ENCODE measurements around the gene TEX2. TPM values are rescaled to one million over a fixed set of nuclear protein-coding genes. Genes with fewer than 3 reads are reported as not detected.
A peak's percentile ranks its signal among the peaks of the same experiment; 100 is the strongest.

TEX2 gene
- total and polyA plus RNA-seq, 3 experiments from 2014 or later = 6.5 to 22.0 (median 21.9) TPM

DNA sequence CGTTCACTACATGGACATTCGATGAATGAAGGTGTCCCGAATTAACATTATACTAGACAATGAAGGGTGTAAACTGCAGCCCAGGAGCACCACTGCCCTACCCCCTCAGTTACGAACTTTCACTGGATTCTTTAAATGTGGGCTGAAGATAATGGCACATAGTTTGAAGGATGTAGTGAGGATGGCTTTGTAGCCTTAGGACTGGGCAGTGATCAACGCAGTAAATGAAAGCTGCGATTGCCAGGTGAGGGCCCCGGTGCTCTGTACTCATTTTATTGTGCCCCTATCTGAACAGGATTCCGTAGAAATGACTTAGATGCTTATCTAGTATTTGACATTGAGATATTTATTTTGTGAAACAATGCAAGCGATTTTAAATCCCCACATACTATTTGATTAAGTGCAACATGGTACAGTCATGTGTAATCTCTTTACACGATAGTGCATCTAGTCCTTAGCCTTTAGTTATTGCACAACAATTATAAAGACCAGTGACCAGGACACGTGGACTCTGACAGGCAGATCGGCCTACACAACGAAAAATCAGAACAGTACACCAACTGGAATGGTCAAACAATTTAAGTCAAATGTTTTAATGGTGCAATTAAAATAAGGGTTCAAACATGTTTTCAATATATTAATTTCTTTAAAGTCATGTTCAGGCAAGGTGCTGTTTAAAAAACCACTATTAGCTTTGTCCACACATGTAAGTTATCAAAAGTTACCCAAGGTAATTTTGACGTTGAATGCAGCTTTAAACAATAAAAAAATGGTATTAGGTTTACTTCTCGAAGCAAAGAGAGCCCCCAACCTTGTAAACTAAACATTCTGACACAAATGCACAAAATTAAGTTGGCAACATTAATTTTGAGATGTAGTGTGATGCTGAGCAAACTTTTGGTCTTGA is 115.7 kb downstream of the TEX2 start:
- H3K27me3 ChIP-seq (ENCODE audit: insufficient read depth, low read length, poor library complexity, severe bottlenecking) = no peaks in the 10 kb centered on the region
- Mint-ChIP-seq H3K9me3 (no peaks in the 10 kb centered on the region), H3K4me3 (peak overlapping the region in 1 of 7 donors; percentile 31), H3K4me1 (peaks cover 20 to 26% (median 26%) of the 10 kb centered on the region in 3 donors), H3K27ac (peak overlapping the region in 2 of 8 donors; percentile 61 to 85), H3K27me3 (no peaks in the 10 kb centered on the region), H3K36me3 (peaks cover 0 to 33% (median 15%) of the 10 kb centered on the region in 3 donors)
- H3K4me1 ChIP-seq (ENCODE audit: insufficient read depth, low read length) = peaks cover 25% of the 10 kb centered on the region
- peaks cover 5% of the 10 kb centered on the region for H3K36me3 ChIP-seq (ENCODE audit: insufficient read depth, low read length)
- ChIA-PET CTCF (interaction anchor here (2.0 to 3.1 kb wide), 2 partner anchors 119 to 122 kb away, joined by 10 to 13 read pairs; no protein-coding TSS in a partner anchor), POLR2A (interaction anchor here (1.7 to 3.6 kb wide), 4 partner anchors 17 to 227 kb away, joined by 6 to 44 read pairs (median 10); partner anchors contain the start of genes CD79B and ERN1)
- peak overlapping the region; percentile 83 for H3K27ac ChIP-seq (ENCODE audit: low read depth, low read length)
- DNase-seq = no peak
- H3K4me3 ChIP-seq (ENCODE audit: low read length) = peak overlapping the region; percentile 86
- H3K9me3 ChIP-seq (ENCODE audit: low read length) = no peaks in the 10 kb centered on the region

GRCh38 chr17:64146418-64147109 is 116.5 kb downstream of the TEX2 start:
- no peaks in the 10 kb centered on the region for H3K9me3 ChIP-seq (ENCODE audit: low read length)
- Mint-ChIP-seq H3K9me3 (no peaks in the 10 kb centered on the region), H3K36me3 (peaks cover 0 to 27% (median 12%) of the 10 kb centered on the region in 3 donors), H3K4me1 (peaks cover 20 to 26% (median 26%) of the 10 kb centered on the region in 3 donors), H3K27me3 (no peaks in the 10 kb centered on the region), H3K4me3 (no peak overlapping the region), H3K27ac (peak overlapping the region in 1 of 8 donors; percentile 85)
- H3K27ac ChIP-seq (ENCODE audit: low read depth, low read length) = peak overlapping the region; percentile 83
- peak overlapping the region; percentile 86 for H3K4me3 ChIP-seq (ENCODE audit: low read length)
- DNase-seq = peak; percentile 38 to 71 (median 46)
- H3K36me3 ChIP-seq (ENCODE audit: insufficient read depth, low read length) = no peaks in the 10 kb centered on the region
- POLR2A ChIA-PET = interaction anchor here (0.6 to 3.6 kb wide), 25 partner anchors 13 to 360 kb away, joined by 3 to 44 read pairs (median 5); partner anchors contain the start of genes CD79B, CEP95, DDX5 and ERN1
- no peaks in the 10 kb centered on the region for H3K27me3 ChIP-seq (ENCODE audit: insufficient read depth, low read length, poor library complexity, severe bottlenecking)
- H3K4me1 ChIP-seq (ENCODE audit: insufficient read depth, low read length) = peaks cover 25% of the 10 kb centered on the region
- CTCF ChIA-PET = interaction anchor here (0.9 to 3.1 kb wide), 10 partner anchors 13 to 234 kb away, joined by 3 to 15 read pairs (median 9); partner anchors contain the start of genes CD79B and ERN1

DNA sequence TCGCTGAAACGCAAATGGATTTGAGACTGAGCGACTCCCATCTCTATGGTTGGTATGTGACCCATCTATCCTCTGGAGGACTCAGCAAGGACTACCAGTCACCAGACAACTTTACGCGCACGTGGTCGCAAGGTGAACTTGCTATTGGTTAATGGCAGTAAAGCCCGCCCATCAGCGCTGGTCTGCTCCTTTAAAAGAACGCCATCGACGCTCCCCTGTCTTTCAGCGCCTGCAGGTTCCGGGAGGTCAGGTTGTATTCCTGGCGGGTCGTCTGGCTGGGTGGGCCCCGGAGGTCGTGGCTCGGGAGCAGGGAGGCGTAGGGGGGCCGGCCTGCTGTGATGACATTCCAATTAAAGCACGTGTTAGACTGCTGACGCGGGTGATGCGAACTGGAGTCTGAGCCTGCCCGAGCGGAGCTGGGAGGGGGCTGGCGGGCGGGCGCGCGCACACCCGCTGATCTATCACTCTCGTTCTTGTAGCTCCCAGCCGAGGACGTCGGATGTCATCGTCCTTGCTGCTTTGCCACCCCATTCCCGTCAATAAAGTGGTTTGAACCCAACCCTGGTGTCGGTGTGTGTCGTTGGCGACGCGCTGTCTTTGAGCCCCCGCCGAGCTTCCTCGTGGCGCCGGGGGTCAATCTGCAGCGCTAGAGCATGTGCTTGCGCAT is 117.2 kb downstream of the TEX2 start:
- ChIA-PET CTCF (interaction anchor here (0.9 to 3.1 kb wide), 14 partner anchors 12 to 241 kb away, joined by 3 to 15 read pairs (median 6); partner anchors contain the start of genes CD79B, ERN1 and ICAM2), POLR2A (interaction anchor here (0.6 to 3.6 kb wide), 37 partner anchors 10 to 911 kb away, joined by 3 to 44 read pairs (median 4); partner anchors contain the start of genes CD79B, CEP95, DDX5 and ERN1)
- H3K4me3 ChIP-seq (ENCODE audit: low read length) = peak overlapping the region; percentile 86
- peaks cover 20 to 26% (median 26%) of the 10 kb centered on the region in 3 donors for H3K4me1 Mint-ChIP-seq
- no peaks in the 10 kb centered on the region for H3K9me3 Mint-ChIP-seq
- H3K4me3 Mint-ChIP-seq = no peak overlapping the region
- no peaks in the 10 kb centered on the region for H3K9me3 ChIP-seq (ENCODE audit: low read length)
- no peaks in the 10 kb centered on the region for H3K27me3 Mint-ChIP-seq
- H3K27me3 ChIP-seq (ENCODE audit: insufficient read depth, low read length, poor library complexity, severe bottlenecking) = no peaks in the 10 kb centered on the region
- H3K27ac ChIP-seq (ENCODE audit: low read depth, low read length) = peak overlapping the region; percentile 83
- DNase-seq = peak; percentile 89 to 98 (median 95)
- H3K4me1 ChIP-seq (ENCODE audit: insufficient read depth, low read length) = peaks cover 25% of the 10 kb centered on the region
- peaks cover 0 to 23% (median 8%) of the 10 kb centered on the region in 3 donors for H3K36me3 Mint-ChIP-seq
- H3K36me3 ChIP-seq (ENCODE audit: insufficient read depth, low read length) = no peaks in the 10 kb centered on the region
- no peak overlapping the region for H3K27ac Mint-ChIP-seq

GRCh38 chr17:64145375-64145750 is 117.7 kb downstream of the TEX2 start:
- H3K9me3 ChIP-seq (ENCODE audit: low read length) = no peaks in the 10 kb centered on the region
- no peaks in the 10 kb centered on the region for H3K36me3 ChIP-seq (ENCODE audit: insufficient read depth, low read length)
- ChIA-PET CTCF (interaction anchor here (0.9 to 3.1 kb wide), 14 partner anchors 12 to 241 kb away, joined by 3 to 15 read pairs (median 6); partner anchors contain the start of genes CD79B, ERN1 and ICAM2), POLR2A (interaction anchor here (0.6 to 3.6 kb wide), 30 partner anchors 10 to 911 kb away, joined by 3 to 44 read pairs (median 5); partner anchors contain the start of genes CD79B, CEP95, DDX5 and ERN1)
- peaks cover 25% of the 10 kb centered on the region for H3K4me1 ChIP-seq (ENCODE audit: insufficient read depth, low read length)
- no peak overlapping the region for H3K4me3 Mint-ChIP-seq
- no peak overlapping the region for H3K27ac Mint-ChIP-seq
- no peaks in the 10 kb centered on the region for H3K9me3 Mint-ChIP-seq
- no peaks in the 10 kb centered on the region for H3K27me3 ChIP-seq (ENCODE audit: insufficient read depth, low read length, poor library complexity, severe bottlenecking)
- DNase-seq = no peak
- H3K36me3 Mint-ChIP-seq = peaks cover 0 to 18% (median 8%) of the 10 kb centered on the region in 3 donors
- peak overlapping the region; percentile 83 for H3K27ac ChIP-seq (ENCODE audit: low read depth, low read length)
- H3K27me3 Mint-ChIP-seq = no peaks in the 10 kb centered on the region
- H3K4me3 ChIP-seq (ENCODE audit: low read length) = peak overlapping the region; percentile 86
- H3K4me1 Mint-ChIP-seq = peaks cover 20 to 26% (median 26%) of the 10 kb centered on the region in 3 donors

GRCh38 chr17:64139542-64139941 is 123.5 kb downstream of the TEX2 start:
- POLR2A ChIA-PET = no interaction called here

GRCh38 chr17:64138441-64138840 is 124.6 kb downstream of the TEX2 start:
- POLR2A ChIA-PET = no interaction called here
- Mint-ChIP-seq H3K4me3 (no peak overlapping the region), H3K36me3 (no peaks in the 10 kb centered on the region), H3K4me1 (peaks cover 3 to 4% (median 4%) of the 10 kb centered on the region in 3 donors), H3K27me3 (no peaks in the 10 kb centered on the region), H3K9me3 (no peaks in the 10 kb centered on the region), H3K27ac (no peak overlapping the region)
- Histone ChIP-seq H3K27ac (ENCODE audit: low read depth, low read length) (no peak overlapping the region), H3K4me1 (ENCODE audit: insufficient read depth, low read length) (no peaks in the 10 kb centered on the region), H3K4me3 (ENCODE audit: low read length) (no peak overlapping the region), H3K9me3 (ENCODE audit: low read length) (no peaks in the 10 kb centered on the region), H3K27me3 (ENCODE audit: insufficient read depth, low read length, poor library complexity, severe bottlenecking) (no peaks in the 10 kb centered on the region), H3K36me3 (ENCODE audit: insufficient read depth, low read length) (no peaks in the 10 kb centered on the region)
- CTCF ChIA-PET = interaction anchor here (1.0 kb wide), 1 partner anchor 110 kb away, joined by 3 read pairs; no protein-coding TSS in a partner anchor
- no peak for DNase-seq

More at GRCh38 chr17:64139542-64139941, 123.5 kb downstream of the TEX2 start:
- Histone ChIP-seq H3K36me3 (ENCODE audit: insufficient read depth, low read length) (no peaks in the 10 kb centered on the region), H3K27ac (ENCODE audit: low read depth, low read length) (no peak overlapping the region), H3K4me3 (ENCODE audit: low read length) (no peak overlapping the region), H3K4me1 (ENCODE audit: insufficient read depth, low read length) (peaks cover 1% of the 10 kb centered on the region), H3K27me3 (ENCODE audit: insufficient read depth, low read length, poor library complexity, severe bottlenecking) (no peaks in the 10 kb centered on the region), H3K9me3 (ENCODE audit: low read length) (no peaks in the 10 kb centered on the region)
- Mint-ChIP-seq H3K9me3 (no peaks in the 10 kb centered on the region), H3K4me1 (no peaks in the 10 kb centered on the region), H3K27ac (no peak overlapping the region), H3K36me3 (no peaks in the 10 kb centered on the region), H3K27me3 (no peaks in the 10 kb centered on the region), H3K4me3 (peak overlapping the region in 1 of 7 donors; percentile 65)
- no peak for DNase-seq
- CTCF ChIA-PET = interaction anchor here (1.0 kb wide), 1 partner anchor 114 kb away, joined by 3 read pairs; no protein-coding TSS in a partner anchor

DNA sequence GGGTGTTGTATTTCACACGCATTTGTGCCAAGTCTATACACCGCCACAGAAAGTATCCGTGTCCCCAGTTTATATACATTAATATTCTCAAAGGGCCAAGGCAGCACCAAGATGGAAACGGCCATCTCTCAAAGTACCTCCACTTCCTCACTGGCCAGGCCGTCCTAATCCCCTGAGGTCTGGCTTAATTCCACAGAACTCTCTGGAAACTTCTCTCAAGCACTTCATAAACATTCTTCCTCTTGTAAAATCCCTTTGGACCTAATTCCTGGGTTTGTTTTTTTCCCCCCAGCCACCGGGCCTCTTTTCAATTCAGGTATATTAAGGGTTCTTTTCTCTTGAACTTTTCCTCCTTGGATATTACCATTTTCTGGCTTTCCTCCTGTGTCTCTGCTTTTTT is 128.1 kb downstream of the TEX2 start:
- ChIA-PET POLR2A (interaction anchor here (1.5 kb wide), 1 partner anchor 10 kb away, joined by 6 read pairs; no protein-coding TSS in a partner anchor), CTCF (interaction anchor here (2.3 to 9.7 kb wide), 8 partner anchors 11 to 231 kb away, joined by 6 to 334 read pairs (median 16); partner anchors contain the start of genes CSHL1 and GH1)
- Histone ChIP-seq H3K27me3 (ENCODE audit: insufficient read depth, low read length, poor library complexity, severe bottlenecking) (no peaks in the 10 kb centered on the region), H3K36me3 (ENCODE audit: insufficient read depth, low read length) (no peaks in the 10 kb centered on the region), H3K27ac (ENCODE audit: low read depth, low read length) (no peak overlapping the region), H3K9me3 (ENCODE audit: low read length) (no peaks in the 10 kb centered on the region), H3K4me1 (ENCODE audit: insufficient read depth, low read length) (peaks cover 10% of the 10 kb centered on the region), H3K4me3 (ENCODE audit: low read length) (no peak overlapping the region)
- no peak for DNase-seq
- Mint-ChIP-seq H3K27me3 (no peaks in the 10 kb centered on the region), H3K36me3 (peaks cover 0 to 2% (median 0%) of the 10 kb centered on the region in 3 donors), H3K4me3 (no peak overlapping the region), H3K27ac (no peak overlapping the region), H3K4me1 (peaks cover 18 to 23% (median 23%) of the 10 kb centered on the region in 3 donors), H3K9me3 (no peaks in the 10 kb centered on the region)

Data from CD8-positive, alpha-beta memory T cell (primary cell).